Ishikawa (cell line): ENCODE measurements around the gene AASS.

Experiments
- CEBPB ChIP-seq: IDR thresholded peaks from 2 replicates; pipeline ENCODE4 v1.6.1; 2012
- CREB1 ChIP-seq: IDR thresholded peaks from 2 replicates; pipeline ENCODE4 v1.6.1; 2012; ENCODE audit warnings: low read depth
- EGR1 ChIP-seq: IDR thresholded peaks from 2 replicates; pipeline ENCODE4 v1.6.1; 2012
- EP300 ChIP-seq: IDR thresholded peaks from 2 replicates; pipeline ENCODE4 v1.6.1; 2012; ENCODE audit warnings: borderline replicate concordance
- FOXM1 ChIP-seq: IDR thresholded peaks from 2 replicates; pipeline ENCODE4 v1.6.1; 2012; ENCODE audit warnings: low read depth, borderline replicate concordance
- NFIC ChIP-seq: IDR thresholded peaks from 2 replicates; pipeline ENCODE4 v1.6.1; 2012
- RAD21 ChIP-seq: IDR thresholded peaks from 2 replicates; pipeline ENCODE4 v1.6.1; 2012; ENCODE audit warnings: low read depth
- REST ChIP-seq: IDR thresholded peaks from 2 replicates; pipeline ENCODE4 v1.6.1; 2012; ENCODE audit warnings: low read depth, mild to moderate bottlenecking
- TAF1 ChIP-seq: IDR thresholded peaks from 2 replicates; pipeline ENCODE4 v1.6.1; 2012; ENCODE audit warnings: low read depth, mild to moderate bottlenecking
- TCF12 ChIP-seq: IDR thresholded peaks from 2 replicates; pipeline ENCODE4 v1.6.1; 2012; ENCODE audit warnings: low read depth
- TEAD4 ChIP-seq: IDR thresholded peaks from 2 replicates; pipeline ENCODE4 v1.6.1; 2012
- YY1 ChIP-seq: IDR thresholded peaks from 2 replicates; pipeline ENCODE4 v1.6.1; 2012; ENCODE audit warnings: low read depth
- ZBTB7A ChIP-seq: IDR thresholded peaks from 2 replicates; pipeline ENCODE4 v1.6.1; 2012; ENCODE audit warnings: low read depth
- TF ChIP-seq, protein P1 (sequence below): IDR thresholded peaks from 2 replicates; pipeline ENCODE4 v1.6.1; 2012
- TF ChIP-seq, protein P2 (sequence below): IDR thresholded peaks from 2 replicates; pipeline ENCODE4 v1.6.1; 2012

Gene AASS

GRCh38 chr7:122136639-122137245 is 7.3 kb downstream of the AASS start:
- TF ChIP-seq TAF1: no peak
- TF ChIP-seq, protein P1, sequence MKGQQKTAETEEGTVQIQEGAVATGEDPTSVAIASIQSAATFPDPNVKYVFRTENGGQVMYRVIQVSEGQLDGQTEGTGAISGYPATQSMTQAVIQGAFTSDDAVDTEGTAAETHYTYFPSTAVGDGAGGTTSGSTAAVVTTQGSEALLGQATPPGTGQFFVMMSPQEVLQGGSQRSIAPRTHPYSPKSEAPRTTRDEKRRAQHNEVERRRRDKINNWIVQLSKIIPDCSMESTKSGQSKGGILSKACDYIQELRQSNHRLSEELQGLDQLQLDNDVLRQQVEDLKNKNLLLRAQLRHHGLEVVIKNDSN: no peak
- TF ChIP-seq, protein P2, sequence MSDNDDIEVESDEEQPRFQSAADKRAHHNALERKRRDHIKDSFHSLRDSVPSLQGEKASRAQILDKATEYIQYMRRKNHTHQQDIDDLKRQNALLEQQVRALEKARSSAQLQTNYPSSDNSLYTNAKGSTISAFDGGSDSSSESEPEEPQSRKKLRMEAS: no peak
- TF ChIP-seq TCF12: no peak
- no peak for TF ChIP-seq FOXM1
- no peak for TF ChIP-seq YY1
- TF ChIP-seq CREB1: no peak
- no peak for TF ChIP-seq RAD21
- TF ChIP-seq ZBTB7A: no peak
- no peak for TF ChIP-seq REST

GRCh38 chr7:122136078-122136477 is 8.0 kb downstream of the AASS start:
- no peak for TF ChIP-seq TEAD4
- TF ChIP-seq ZBTB7A: no peak
- no peak for TF ChIP-seq EGR1
- TF ChIP-seq, protein P2: no peak
- TF ChIP-seq EP300: no peak
- no peak for TF ChIP-seq YY1
- no peak for TF ChIP-seq CREB1
- TF ChIP-seq REST: no peak
- no peak for TF ChIP-seq NFIC
- TF ChIP-seq, protein P1: no peak
- TF ChIP-seq TAF1: no peak
- no peak for TF ChIP-seq RAD21
- no peak for TF ChIP-seq FOXM1
- TF ChIP-seq CEBPB: no peak
- no peak for TF ChIP-seq TCF12

- TF ChIP-seq, protein P2: no peak
- TF ChIP-seq EP300: no peak
- TF ChIP-seq EGR1: no peak
- no peak for TF ChIP-seq FOXM1
- no peak for TF ChIP-seq TAF1
- TF ChIP-seq RAD21: no peak
- no peak for TF ChIP-seq CEBPB
- TF ChIP-seq YY1: no peak
- no peak for TF ChIP-seq REST
- no peak for TF ChIP-seq ZBTB7A
- no peak for TF ChIP-seq TCF12
- no peak for TF ChIP-seq TEAD4
These were observed 8.8 kb downstream of the AASS start for GRCh38 chr7:122135275-122135674.

DNA sequence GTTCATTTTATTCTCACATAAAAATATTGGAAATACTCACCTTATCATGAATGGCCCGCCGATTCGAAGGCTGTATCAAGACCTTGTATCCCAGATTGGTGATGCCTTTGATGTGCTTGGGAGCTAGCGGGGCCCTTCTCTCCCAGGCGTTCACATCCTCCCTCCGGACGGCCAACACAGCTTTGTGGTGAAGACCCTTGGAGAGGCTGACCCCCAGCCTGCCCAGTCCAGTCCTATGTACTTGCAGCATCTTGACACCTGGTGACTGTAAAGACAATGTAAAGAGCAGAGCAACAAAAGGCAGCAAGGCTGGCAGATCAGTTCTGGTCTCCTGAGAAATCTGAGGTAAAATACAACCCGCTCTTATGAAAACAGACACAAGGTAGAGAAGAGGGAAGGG is 10.6 kb downstream of the AASS start:
- TF ChIP-seq TAF1: no peak
- no peak for TF ChIP-seq TEAD4
- TF ChIP-seq TCF12: no peak
- TF ChIP-seq RAD21: no peak
- no peak for TF ChIP-seq CEBPB
- TF ChIP-seq CREB1: no peak
- no peak for TF ChIP-seq ZBTB7A
- TF ChIP-seq EGR1: no peak
- TF ChIP-seq, protein P2: no peak
- TF ChIP-seq NFIC: no peak
- TF ChIP-seq YY1: no peak
- TF ChIP-seq FOXM1: no peak
- TF ChIP-seq EP300: no peak
